Transverse colon (tissue), 4 donors: Measurements from ENCODE around the gene ZSWIM1. TPM values are rescaled to one million over a fixed set of nuclear protein-coding genes. Genes with fewer than 3 reads are reported as not detected.

Source experiments
- DNase-seq: peaks from one replicate; pipeline ENCODE4 v3.0.0-alpha.2; 2019
- H3K27ac ChIP-seq, 4 donors: fragments of 200-600 bp; sonication (generic); 2 replicates each; pipeline ENCODE4 v1.5.1; 2016 to 2018; ENCODE audit warnings: inconsistent platforms in 4 of 4
- H3K27me3 ChIP-seq: fragments of 200-600 bp; sonication (generic); 2 replicates; pipeline ENCODE4 v1.5.1; 2017; ENCODE audit warnings: inconsistent platforms
- H3K36me3 ChIP-seq, 4 donors: fragments of 200-600 bp; sonication (generic); 2 replicates each; pipeline ENCODE4 v1.5.1; 2017 to 2019; ENCODE audit warnings: inconsistent platforms in 4 of 4
- H3K4me1 ChIP-seq, 4 donors: fragments of 200-600 bp; sonication (generic); 2 replicates each; pipeline ENCODE4 v1.5.1; 2017 to 2020; ENCODE audit warnings: inconsistent platforms in 4 of 4
- H3K4me3 ChIP-seq, 4 donors: fragments of 200-600 bp; sonication (generic); 1 replicate in 1 of 4; 2 replicates in 3 of 4; pipeline versions ENCODE4 v1.5.1 to v1.6.1; 2017 to 2019; ENCODE audit warnings: inconsistent platforms in 4 of 4
- H3K9me3 ChIP-seq, 2 donors: fragments of 200-600 bp; sonication (generic); 2 replicates each; pipeline ENCODE4 v1.5.1; 2017 to 2019; ENCODE audit warnings: inconsistent platforms in 2 of 2
- CTCF ChIP-seq, 5 experiments: fragments of 200-600 bp in 3 of 5; fragments of 450-650 bp in 2 of 5; sonication (generic) in 3 of 5; IDR thresholded peaks; 1 replicate in 2 of 5; 2 replicates in 3 of 5; pipeline ENCODE4 v1.5.1; 2016 to 2017; ENCODE audit warnings: antibody characterized with exemption in 5 of 5, inconsistent platforms in 3 of 5, mild to moderate bottlenecking in 2 of 5, moderate library complexity in 1 of 5
- EP300 ChIP-seq: sonication (generic); formaldehyde crosslinking; IDR thresholded peaks from one replicate; pipeline ENCODE4 v1.6.1; 2017; ENCODE audit warnings: antibody characterized with exemption, low read depth
- POLR2A ChIP-seq: fragments of 450-650 bp; IDR thresholded peaks from one replicate; pipeline ENCODE4 v1.6.1; 2016; ENCODE audit warnings: antibody characterized with exemption, mild to moderate bottlenecking, moderate library complexity
- POLR2AphosphoS5 ChIP-seq, 3 donors: sonication (generic); formaldehyde crosslinking; IDR thresholded peaks; one replicate each; pipeline ENCODE4 v1.6.1; 2016; ENCODE audit warnings: antibody characterized with exemption in 3 of 3
- WGBS, 2 donors: methylation state at CpG; one replicate each; pipeline ENCODE4 v1.1.5; 2018; ENCODE audit warnings: low coverage in 1 of 2; 5-methylcytosine and 5-hydroxymethylcytosine counted together
- in situ Hi-C, 4 donors: fragments of 200-750 bp; cut with MboI; loops; one replicate each; pipeline versions ENCODE4 v1.15.0 to v1.15.1; 2017; ENCODE audit warnings: low sequenced_read_pairs in 3 of 4, low pct_ligation_motif_present in 1 of 4, low pct_unique_long_range_greater_than_20kb in 1 of 4
- intact Hi-C: fragments of 100-400 bp; cut with DNase I; formaldehyde crosslinking; loops from one replicate; pipeline ENCODE4 v1.15.1; 2023; ENCODE audit warnings: low total_unique reads
- total RNA-seq, 4 donors: library from RNA; depleted of rRNA; stranded (reverse); fragments of >200 nt; gene quantifications; one replicate each; pipeline ENCODE4 v1.1.0, GENCODE V29; 2016

ZSWIM1 gene
- total RNA-seq, 4 donors from 2014 or later = 11.0 to 82.6 (median 16.0) TPM

- whole genome bisulfite sequencing, 2 donors = 78 to 97% methylated on average over 5 to 12 of the region's 12 CpGs
- in situ Hi-C loops (no loop called here), intact Hi-C loops (no loop called here)
- peaks cover 0 to 54% (median 16%) of the 10 kb centered on the region in 4 donors for H3K4me1 ChIP-seq
- H3K36me3 ChIP-seq = no peaks in the 10 kb centered on the region
- no peak for TF ChIP-seq CTCF (IDR thresholded peaks at IDR 0.05)
- no peak for TF ChIP-seq EP300
- TF ChIP-seq POLR2AphosphoS5 (IDR thresholded peaks at IDR 0.05) = no peak
- no peak for TF ChIP-seq POLR2A
- H3K9me3 ChIP-seq = no peaks in the 10 kb centered on the region
- H3K27me3 ChIP-seq = no peaks in the 10 kb centered on the region
- peak overlapping the region; percentile 61 to 78 (median 68) for H3K27ac ChIP-seq
- DNase-seq = no peak
- no peak overlapping the region for H3K4me3 ChIP-seq
These were observed 37.9 kb downstream of the ZSWIM1 start for GRCh38 chr20:45918779-45919537.

- TF ChIP-seq POLR2AphosphoS5 (IDR thresholded peaks at IDR 0.05) = no peak
- no peak for TF ChIP-seq POLR2A
- no peak for TF ChIP-seq EP300
- no peak for TF ChIP-seq CTCF (IDR thresholded peaks at IDR 0.05)
- peak; percentile 54 for DNase-seq
- no peaks in the 10 kb centered on the region for H3K9me3 ChIP-seq
- peaks cover 4 to 54% (median 19%) of the 10 kb centered on the region in 4 donors for H3K4me1 ChIP-seq
- H3K27me3 ChIP-seq = no peaks in the 10 kb centered on the region
- in situ Hi-C loops = no loop called here
- H3K36me3 ChIP-seq = no peaks in the 10 kb centered on the region
- intact Hi-C loops = no loop called here
- H3K27ac ChIP-seq = peak overlapping the region; percentile 61 to 78 (median 68)
- 31 to 58% methylated on average over 5 to 10 of the region's 11 CpGs for WGBS, 2 donors
- H3K4me3 ChIP-seq = no peak overlapping the region
These were observed 38.7 kb downstream of the ZSWIM1 start for GRCh38 chr20:45919542-45920399.

GRCh38 chr20:45920462-45921336 lies 39.7 kb downstream of the ZSWIM1 start:
- DNase-seq = no peak
- H3K9me3 ChIP-seq = no peaks in the 10 kb centered on the region
- intact Hi-C loops = no loop called here
- H3K4me3 ChIP-seq = no peak overlapping the region
- 74 to 79% methylated on average over 3 to 9 of the region's 9 CpGs for WGBS, 2 donors
- H3K4me1 ChIP-seq = peaks cover 4 to 51% (median 19%) of the 10 kb centered on the region in 4 donors
- H3K27me3 ChIP-seq = no peaks in the 10 kb centered on the region
- TF ChIP-seq POLR2AphosphoS5 (IDR thresholded peaks at IDR 0.05) (no peak), POLR2A (no peak), EP300 (no peak), CTCF (IDR thresholded peaks at IDR 0.05) (no peak)
- in situ Hi-C loops = no loop called here
- peak overlapping the region; percentile 61 to 78 (median 68) for H3K27ac ChIP-seq
- no peaks in the 10 kb centered on the region for H3K36me3 ChIP-seq
